ENCODE measurements around the gene XPO5.

The XPO5 gene

GRCh38 chr6:43614396-43614730 is 38.5 kb upstream of the XPO5 start:
- H3K27ac ChIP-seq: no peak overlapping the region

GRCh38 chr6:43613721-43614395 is 38.0 kb upstream of the XPO5 start:
- H3K27me3 ChIP-seq (ENCODE audit: insufficient read depth, low read depth): no peaks in the 10 kb centered on the region
- no peak overlapping the region for H3K9ac ChIP-seq
- TF ChIP-seq CTCF (conservative IDR thresholded peaks at IDR 0.05; ENCODE audit: low read depth, low read length): no peak
- H4K20me1 ChIP-seq (ENCODE audit: insufficient read depth): no peaks in the 10 kb centered on the region
- H3K4me2 ChIP-seq: no peak overlapping the region
- H3K4me1 ChIP-seq (ENCODE audit: low read depth, poor library complexity, severe bottlenecking): no peaks in the 10 kb centered on the region
- H3K36me3 ChIP-seq (ENCODE audit: insufficient read depth): no peaks in the 10 kb centered on the region
- H3K4me3 ChIP-seq (IDR thresholded peaks at IDR 0.05; ENCODE audit: insufficient read depth, low read depth, low read length): no peak overlapping the region
- H2AFZ ChIP-seq (ENCODE audit: low read depth): no peak overlapping the region
- no peak overlapping the region for H3K27ac ChIP-seq
- no peaks in the 10 kb centered on the region for H3K79me2 ChIP-seq (ENCODE audit: insufficient read depth, low read depth)

More at GRCh38 chr6:43614396-43614730, 38.5 kb upstream of the XPO5 start:
- Histone ChIP-seq H3K36me3 (ENCODE audit: insufficient read depth) (no peaks in the 10 kb centered on the region), H3K4me1 (ENCODE audit: low read depth, poor library complexity, severe bottlenecking) (no peaks in the 10 kb centered on the region), H3K79me2 (ENCODE audit: insufficient read depth, low read depth) (no peaks in the 10 kb centered on the region), H3K4me3 (IDR thresholded peaks at IDR 0.05; ENCODE audit: insufficient read depth, low read depth, low read length) (no peak overlapping the region), H3K27me3 (ENCODE audit: insufficient read depth, low read depth) (no peaks in the 10 kb centered on the region), H4K20me1 (ENCODE audit: insufficient read depth) (no peaks in the 10 kb centered on the region), H3K9ac (no peak overlapping the region), H3K4me2 (no peak overlapping the region), H2AFZ (ENCODE audit: low read depth) (no peak overlapping the region)
- TF ChIP-seq CTCF (conservative IDR thresholded peaks at IDR 0.05; ENCODE audit: low read depth, low read length): no peak

DNA sequence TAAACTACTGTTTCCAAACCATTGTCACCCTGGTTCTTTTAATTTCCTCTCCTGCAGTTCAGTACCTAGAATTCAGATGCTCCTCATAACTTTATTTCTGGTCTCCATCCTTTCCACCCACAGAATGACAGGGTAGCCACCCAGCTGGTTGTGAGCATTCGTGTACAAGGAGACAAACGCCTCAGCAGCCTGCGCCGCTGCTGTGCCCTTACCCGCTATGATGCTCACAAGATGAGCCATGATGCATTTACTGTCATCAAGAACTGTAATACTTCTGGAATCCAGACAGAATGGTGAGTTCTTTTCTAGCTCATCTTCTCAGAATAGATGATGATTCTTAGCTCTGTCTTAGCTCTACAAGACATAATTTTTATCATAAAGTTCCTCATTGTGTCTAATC is 34.6 kb upstream of the XPO5 start:
- no peaks in the 10 kb centered on the region for H3K79me2 ChIP-seq (ENCODE audit: insufficient read depth, low read depth)
- no peak overlapping the region for H3K4me2 ChIP-seq
- no peaks in the 10 kb centered on the region for H3K27me3 ChIP-seq (ENCODE audit: insufficient read depth, low read depth)
- TF ChIP-seq CTCF (conservative IDR thresholded peaks at IDR 0.05; ENCODE audit: low read depth, low read length): no peak
- H4K20me1 ChIP-seq (ENCODE audit: insufficient read depth): no peaks in the 10 kb centered on the region
- H3K9ac ChIP-seq: no peak overlapping the region
- no peak overlapping the region for H3K27ac ChIP-seq
- H3K36me3 ChIP-seq (ENCODE audit: insufficient read depth): no peaks in the 10 kb centered on the region
- no peak overlapping the region for H3K4me3 ChIP-seq (IDR thresholded peaks at IDR 0.05; ENCODE audit: insufficient read depth, low read depth, low read length)
- no peak overlapping the region for H2AFZ ChIP-seq (ENCODE audit: low read depth)
- H3K4me1 ChIP-seq (ENCODE audit: low read depth, poor library complexity, severe bottlenecking): no peaks in the 10 kb centered on the region

DNA sequence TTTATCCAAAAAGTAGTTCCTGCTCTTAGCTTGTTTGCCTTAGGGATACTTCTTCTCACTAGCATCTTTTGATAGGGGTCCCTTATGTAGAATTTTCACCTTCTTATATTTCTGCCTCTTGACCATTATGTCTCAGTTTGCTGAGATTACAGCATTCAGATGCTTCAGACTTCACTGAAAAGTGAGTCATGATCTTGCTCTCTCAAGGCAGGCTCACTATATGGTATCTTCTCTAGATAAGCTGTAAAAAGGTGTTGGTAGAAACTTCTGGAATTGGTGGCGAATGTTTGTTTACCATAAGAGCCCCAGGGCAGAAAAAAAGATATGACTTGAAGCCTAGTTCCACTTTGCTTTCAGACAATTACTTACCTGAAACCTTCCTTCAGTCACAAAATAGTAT is 33.6 kb upstream of the XPO5 start:
- Histone ChIP-seq H4K20me1 (ENCODE audit: insufficient read depth) (no peaks in the 10 kb centered on the region), H3K4me1 (ENCODE audit: low read depth, poor library complexity, severe bottlenecking) (no peaks in the 10 kb centered on the region), H3K4me2 (no peak overlapping the region), H3K9ac (no peak overlapping the region), H3K79me2 (ENCODE audit: insufficient read depth, low read depth) (no peaks in the 10 kb centered on the region), H3K36me3 (ENCODE audit: insufficient read depth) (no peaks in the 10 kb centered on the region), H3K4me3 (IDR thresholded peaks at IDR 0.05; ENCODE audit: insufficient read depth, low read depth, low read length) (no peak overlapping the region), H2AFZ (ENCODE audit: low read depth) (no peak overlapping the region), H3K27me3 (ENCODE audit: insufficient read depth, low read depth) (no peaks in the 10 kb centered on the region), H3K27ac (no peak overlapping the region)
- no peak for TF ChIP-seq CTCF (conservative IDR thresholded peaks at IDR 0.05; ENCODE audit: low read depth, low read length)
